H1 (cell line): ENCODE measurements around the gene MAN1C1. TPM values are rescaled to one million over a fixed set of nuclear protein-coding genes. Genes with fewer than 3 reads are reported as not detected.

Source experiments
- BCL11A ChIP-seq, 2 experiments: IDR thresholded peaks; one replicate each; pipeline ENCODE4 v1.6.1; 2011; ENCODE audit warnings: low read depth in 2 of 2, low read length in 2 of 2, mild to moderate bottlenecking in 2 of 2
- GABPA ChIP-seq: IDR thresholded peaks from 2 replicates; pipeline ENCODE4 v1.6.1; 2011; ENCODE audit warnings: mild to moderate bottlenecking, low read length, moderate library complexity, borderline replicate concordance; ENCODE audit not compliant: insufficient read depth
- POLR2AphosphoS5 ChIP-seq: IDR thresholded peaks from 2 replicates; pipeline ENCODE4 v1.6.1; 2011; ENCODE audit warnings: low read depth, low read length
- SIN3A ChIP-seq, 2 experiments: IDR thresholded peaks in 1 of 2; conservative IDR thresholded peaks in 1 of 2; 2 replicates each; pipeline ENCODE4 v1.6.1; 2011 to 2012; ENCODE audit warnings: low read length in 2 of 2, improper control_type of control experiment in 1 of 2, low read depth in 1 of 2, mild to moderate bottlenecking in 1 of 2
- ZNF274 ChIP-seq: IDR thresholded peaks from 2 replicates; pipeline ENCODE4 v1.7.0; 2012; ENCODE audit warnings: low read length, borderline replicate concordance; ENCODE audit errors: extremely low read depth
- polyA plus RNA-seq, 7 experiments: library from polyadenylated mRNA; depleted of rRNA in 3 of 7; stranded (reverse) in 5 of 7; unstranded in 2 of 7; fragments of >200 nt in 5 of 7; fragments of 200-250 nt in 2 of 7; gene quantifications; 1 replicate in 5 of 7; 2 replicates in 1 of 7; 4 replicates in 1 of 7; pipeline versions ENCODE4 v1.2.1 to v1.2.3, GENCODE V29; 2011 to 2013; ENCODE audit warnings: missing spikeins in 2 of 7, mixed read lengths in 2 of 7
- total RNA-seq: library from RNA; stranded (reverse); fragmentation: NEBNext Ultra II Directional; extraction: Animal tissue kit (Norgen Biotek cat#: 25700); gene quantifications from 2 replicates; pipeline ENCODE4 v1.2.1, GENCODE V29; 2021

The MAN1C1 gene
- total and polyA plus RNA-seq, 2 of the 8 experiments (the other 6 are each of a cell fraction or from before 2014, with no cell fraction given) = 7.8 to 15.2 TPM

DNA sequence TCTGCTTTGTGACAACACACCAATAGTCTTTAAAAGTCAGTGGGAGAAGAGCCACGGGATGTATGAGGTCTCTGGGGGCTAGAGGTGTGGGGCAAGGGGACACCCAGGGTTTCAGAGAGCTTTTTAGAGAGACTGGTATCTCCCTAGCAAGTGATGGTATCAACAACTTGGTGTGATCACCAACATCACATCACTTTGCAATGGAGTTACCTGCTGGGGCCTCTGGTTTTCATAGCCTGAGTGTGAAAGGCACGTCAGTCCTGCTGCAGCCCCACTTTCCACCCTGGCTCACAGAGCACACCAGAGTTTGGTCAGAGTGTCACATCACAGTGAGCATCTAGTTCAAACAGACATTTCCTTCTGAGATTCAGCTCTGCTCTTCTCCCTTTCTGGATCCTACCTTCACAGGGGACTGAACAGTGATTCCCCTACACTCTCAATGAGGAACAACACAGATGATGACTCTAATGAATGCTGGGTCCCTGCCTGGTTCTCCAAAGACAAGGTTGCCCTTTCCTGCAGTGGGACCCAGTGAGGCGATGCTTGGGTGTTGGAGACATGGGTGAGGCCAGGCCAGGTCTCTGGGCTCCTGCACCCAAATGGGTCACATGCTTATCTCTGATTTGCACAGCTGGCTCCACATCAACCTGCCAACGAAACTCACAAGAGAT, 2.0 kb upstream of the MAN1C1 start (continued):
- TF ChIP-seq SIN3A (conservative IDR thresholded peaks at IDR 0.05 in 1 of 2, IDR thresholded peaks at IDR 0.05 in 1 of 2; ENCODE audit: low read depth in 1 of 2, low read length in 2 of 2) (no peak), BCL11A (IDR thresholded peaks at IDR 0.05; ENCODE audit: low read depth in 2 of 2, low read length in 2 of 2) (no peak), GABPA (no peak), ZNF274 (no peak), POLR2AphosphoS5 (no peak)
